ENCODE results near the gene MSANTD4. TPM values are rescaled to one million over a fixed set of nuclear protein-coding genes. Genes with fewer than 3 reads are reported as not detected.
"Not testable (repeated sequence)": the region's sequence is repeated elsewhere in the genome, so short reads cannot be mapped to it uniquely, and the experiment has no call there.

The MSANTD4 gene
- total RNA-seq, 1 donor from 2014 or later, result 58.7 TPM

GRCh38 chr11:106014620-106015019, 7.4 kb downstream of the MSANTD4 start:
- no peak for FAIRE-seq
- no peak for DNase-seq (ENCODE audit: low spot score in 2 of 2)

GRCh38 chr11:106014035-106014434, 8.0 kb downstream of the MSANTD4 start:
- DNase-seq (ENCODE audit: low spot score in 2 of 2) (no peak), FAIRE-seq (no peak)

- DNase-seq (ENCODE audit: low spot score in 2 of 2), result no peak
- no peak for FAIRE-seq
These were observed 9.3 kb downstream of the MSANTD4 start for GRCh38 chr11:106012744-106013143.

- DNase-seq (ENCODE audit: low spot score in 2 of 2) (no peak), FAIRE-seq (no peak)
These were observed 10.6 kb downstream of the MSANTD4 start for GRCh38 chr11:106011481-106011880.

GRCh38 chr11:106003094-106003493, 18.9 kb downstream of the MSANTD4 start:
- DNase-seq (ENCODE audit: low spot score in 2 of 2); FAIRE-seq: not testable (repeated sequence)

- FAIRE-seq (no peak), DNase-seq (ENCODE audit: low spot score in 2 of 2) (no peak)
These were observed 20.6 kb downstream of the MSANTD4 start for GRCh38 chr11:106001304-106002012.

- FAIRE-seq, result no peak
- DNase-seq (ENCODE audit: low spot score in 2 of 2), result no peak
These were observed 30.2 kb downstream of the MSANTD4 start for GRCh38 chr11:105991888-105992287.

GRCh38 chr11:105989124-105989523, 32.9 kb downstream of the MSANTD4 start:
- no peak for DNase-seq (ENCODE audit: low spot score in 2 of 2)
- no peak for FAIRE-seq

- FAIRE-seq (no peak), DNase-seq (ENCODE audit: low spot score in 2 of 2) (no peak)
These were observed 33.8 kb downstream of the MSANTD4 start for GRCh38 chr11:105988197-105988596.

GRCh38 chr11:105986554-105986953, 35.5 kb downstream of the MSANTD4 start:
- no peak for FAIRE-seq

GRCh38 chr11:105979997-105980703, 41.9 kb downstream of the MSANTD4 start:
- no peak for FAIRE-seq

More at GRCh38 chr11:105986554-105986953, 35.5 kb downstream of the MSANTD4 start:
- no peak for DNase-seq (ENCODE audit: low spot score in 2 of 2)

GRCh38 chr11:105975128-105975527, 46.9 kb downstream of the MSANTD4 start:
- DNase-seq (ENCODE audit: low spot score in 2 of 2), result no peak
- no peak for FAIRE-seq

More at GRCh38 chr11:105979997-105980703, 41.9 kb downstream of the MSANTD4 start:
- no peak for DNase-seq (ENCODE audit: low spot score in 2 of 2)

- DNase-seq (ENCODE audit: low spot score in 2 of 2), result no peak
- no peak for FAIRE-seq
These were observed 52.3 kb downstream of the MSANTD4 start for GRCh38 chr11:105969756-105970155.

- FAIRE-seq (no peak), DNase-seq (ENCODE audit: low spot score in 2 of 2) (peak in 1 of 2 donors; percentile 2)
These were observed 53.9 kb downstream of the MSANTD4 start for GRCh38 chr11:105968021-105968697.

- no peak for DNase-seq (ENCODE audit: low spot score in 2 of 2)
- FAIRE-seq, result no peak
These were observed 61.5 kb downstream of the MSANTD4 start for GRCh38 chr11:105960252-105961245.

Small RNAs within 50 kb of the gene (small RNA-seq; reads per million reads assigned to genes)
- gene RNU6-277P, result not detected

Other genes starting within 250 kb of the MSANTD4 start
- gene KBTBD3, start 55.1 kb upstream of the MSANTD4 start, total RNA-seq, result 10.6 TPM
- gene AASDHPPT, start 55.4 kb upstream of the MSANTD4 start, total RNA-seq, result 282 TPM